ENCODE data around the gene OSBPL1A. TPM values are rescaled to one million over a fixed set of nuclear protein-coding genes. Genes with fewer than 3 reads are reported as not detected.
"Not testable (repeated sequence)": the region's sequence is repeated elsewhere in the genome, so short reads cannot be mapped to it uniquely, and the experiment has no call there.

Gene OSBPL1A
- total RNA-seq, 1 experiment from 2014 or later = 37.4 TPM

DNA sequence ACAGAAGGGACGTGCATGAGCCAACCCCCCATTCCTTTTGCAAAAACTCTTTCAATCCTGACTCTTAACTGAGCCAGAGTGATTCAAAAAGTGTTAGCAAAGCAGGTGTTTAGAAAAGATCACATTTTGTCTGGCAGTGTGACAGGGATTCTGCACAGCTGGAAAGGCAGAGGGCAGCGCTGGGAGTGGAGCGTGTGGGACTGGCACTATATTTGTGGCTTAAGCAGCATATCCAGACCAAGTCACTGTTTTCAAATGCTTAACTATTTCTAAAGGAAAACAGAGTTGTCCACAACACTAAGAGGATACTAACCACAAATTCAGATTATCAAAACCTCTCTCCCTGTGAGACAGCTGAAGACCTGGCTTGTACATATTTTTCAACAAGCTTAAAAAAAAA is 239.8 kb downstream of the OSBPL1A start:
- TF ChIP-seq EZH2 (IDR thresholded peaks at IDR 0.05; ENCODE audit: low read depth) = no peak
- TF ChIP-seq, protein P1, sequence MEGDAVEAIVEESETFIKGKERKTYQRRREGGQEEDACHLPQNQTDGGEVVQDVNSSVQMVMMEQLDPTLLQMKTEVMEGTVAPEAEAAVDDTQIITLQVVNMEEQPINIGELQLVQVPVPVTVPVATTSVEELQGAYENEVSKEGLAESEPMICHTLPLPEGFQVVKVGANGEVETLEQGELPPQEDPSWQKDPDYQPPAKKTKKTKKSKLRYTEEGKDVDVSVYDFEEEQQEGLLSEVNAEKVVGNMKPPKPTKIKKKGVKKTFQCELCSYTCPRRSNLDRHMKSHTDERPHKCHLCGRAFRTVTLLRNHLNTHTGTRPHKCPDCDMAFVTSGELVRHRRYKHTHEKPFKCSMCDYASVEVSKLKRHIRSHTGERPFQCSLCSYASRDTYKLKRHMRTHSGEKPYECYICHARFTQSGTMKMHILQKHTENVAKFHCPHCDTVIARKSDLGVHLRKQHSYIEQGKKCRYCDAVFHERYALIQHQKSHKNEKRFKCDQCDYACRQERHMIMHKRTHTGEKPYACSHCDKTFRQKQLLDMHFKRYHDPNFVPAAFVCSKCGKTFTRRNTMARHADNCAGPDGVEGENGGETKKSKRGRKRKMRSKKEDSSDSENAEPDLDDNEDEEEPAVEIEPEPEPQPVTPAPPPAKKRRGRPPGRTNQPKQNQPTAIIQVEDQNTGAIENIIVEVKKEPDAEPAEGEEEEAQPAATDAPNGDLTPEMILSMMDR (conservative IDR thresholded peaks at IDR 0.05) = no peak
- no peak overlapping the region for H3K4me3 ChIP-seq
- no peak overlapping the region for H3K4me2 ChIP-seq
- H3K9me3 ChIP-seq (ENCODE audit: insufficient read depth, low read depth) = no peaks in the 10 kb centered on the region
- peaks cover 14% of the 10 kb centered on the region for H3K4me1 ChIP-seq (replicated peaks; ENCODE audit: insufficient read depth)
- no peaks in the 10 kb centered on the region for H3K9me2 ChIP-seq (ENCODE audit: insufficient read depth)
- H3K79me2 ChIP-seq (ENCODE audit: low read depth) = no peaks in the 10 kb centered on the region
- H3K27ac ChIP-seq = no peak overlapping the region
- H3K36me3 ChIP-seq (ENCODE audit: low read depth) = no peaks in the 10 kb centered on the region
- BruUV-seq (replicated peaks) = no TSS peak
- CTCF ChIA-PET = no interaction called here
- POLR2A ChIA-PET (ENCODE audit: unreplicated experiment) = no interaction called here
- 0 out of 2 replicates have a peak, but pooled peaks cover 4% of the 10 kb centered on the region for H3F3A ChIP-seq (ENCODE audit: insufficient read depth, low read depth)
- H3K27me3 ChIP-seq (ENCODE audit: insufficient read depth, low read depth) = no peaks in the 10 kb centered on the region
- H2AFZ ChIP-seq = no peak overlapping the region
- DNase-seq = no peak
- no peaks in the 10 kb centered on the region for H4K20me1 ChIP-seq (ENCODE audit: insufficient read depth)
- intact Hi-C loops (cut with micrococcal nuclease; ENCODE audit: unreplicated experiment) = no loop called here

DNA sequence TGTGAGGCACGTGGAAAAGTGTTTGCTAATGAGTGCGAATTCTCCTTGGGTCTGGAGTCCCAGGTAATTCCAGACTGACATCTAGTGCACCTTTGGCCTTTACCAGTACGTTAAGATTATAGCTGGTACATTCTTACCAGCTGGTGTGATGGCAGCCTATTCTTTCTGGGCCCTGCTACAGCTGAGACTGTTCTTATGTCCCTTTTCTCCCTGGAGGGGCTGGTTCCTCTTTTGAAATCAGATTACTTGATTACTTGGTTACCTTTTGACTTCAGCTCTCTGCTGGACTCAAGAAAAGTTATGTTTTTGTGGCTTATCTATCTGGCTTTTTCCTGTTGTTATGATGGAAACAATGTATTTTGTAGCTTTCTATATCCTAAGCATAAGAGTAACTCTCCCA is 244.2 kb downstream of the OSBPL1A start:
- ChIA-PET POLR2A (ENCODE audit: unreplicated experiment) (no interaction called here), CTCF (no interaction called here)
- TF ChIP-seq, protein P1 (conservative IDR thresholded peaks at IDR 0.05) = no peak
- TF ChIP-seq EZH2 (IDR thresholded peaks at IDR 0.05; ENCODE audit: low read depth) = no peak
- H2AFZ ChIP-seq = no peak overlapping the region
- H3K36me3 ChIP-seq (ENCODE audit: low read depth) = no peaks in the 10 kb centered on the region
- BruUV-seq (replicated peaks) = no TSS peak
- no peak overlapping the region for H3K27ac ChIP-seq
- no peaks in the 10 kb centered on the region for H4K20me1 ChIP-seq (ENCODE audit: insufficient read depth)
- H3K4me1 ChIP-seq (replicated peaks; ENCODE audit: insufficient read depth) = no peaks in the 10 kb centered on the region
- no peak for DNase-seq
- no peaks in the 10 kb centered on the region for H3K9me3 ChIP-seq (ENCODE audit: insufficient read depth, low read depth)
- no peaks in the 10 kb centered on the region for H3K9me2 ChIP-seq (ENCODE audit: insufficient read depth)
- no peaks in the 10 kb centered on the region for H3K79me2 ChIP-seq (ENCODE audit: low read depth)
- no peaks in the 10 kb centered on the region for H3K27me3 ChIP-seq (ENCODE audit: insufficient read depth, low read depth)
- no peak overlapping the region for H3K4me2 ChIP-seq
- H3K4me3 ChIP-seq = no peak overlapping the region
- no peaks in the 10 kb centered on the region for H3F3A ChIP-seq (ENCODE audit: insufficient read depth, low read depth)
- intact Hi-C loops (cut with micrococcal nuclease; ENCODE audit: unreplicated experiment) = no loop called here

DNA sequence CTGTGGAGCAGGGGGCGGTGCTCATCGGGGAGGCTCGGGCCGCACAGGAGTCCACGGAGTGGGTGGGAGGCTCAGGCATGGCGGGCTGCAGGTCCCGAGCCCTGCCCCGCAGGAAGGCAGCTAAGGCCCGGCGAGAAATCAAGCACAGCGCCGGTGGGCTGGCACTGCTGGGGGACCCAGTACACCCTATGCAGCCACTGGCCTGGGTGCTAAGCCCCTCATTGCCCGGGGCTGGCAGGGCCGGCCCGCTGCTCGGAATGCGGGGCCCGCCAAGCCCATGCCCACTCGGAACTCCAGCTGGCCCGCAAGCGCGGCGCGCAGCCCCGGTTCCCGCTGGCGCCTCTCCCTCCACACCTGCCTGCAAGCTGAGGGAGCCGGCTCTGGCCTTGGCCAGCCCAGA is 248.0 kb downstream of the OSBPL1A start:
- H3K9me2 ChIP-seq (ENCODE audit: insufficient read depth); H3K79me2 ChIP-seq (ENCODE audit: low read depth); H3K4me3 ChIP-seq; H3F3A ChIP-seq (ENCODE audit: insufficient read depth, low read depth); intact Hi-C loops (cut with micrococcal nuclease; ENCODE audit: unreplicated experiment); H3K9me3 ChIP-seq (ENCODE audit: insufficient read depth, low read depth); H3K27me3 ChIP-seq (ENCODE audit: insufficient read depth, low read depth); DNase-seq; H3K4me1 ChIP-seq (replicated peaks; ENCODE audit: insufficient read depth); H4K20me1 ChIP-seq (ENCODE audit: insufficient read depth); H3K36me3 ChIP-seq (ENCODE audit: low read depth); H2AFZ ChIP-seq; H3K4me2 ChIP-seq; BruUV-seq (replicated peaks); H3K27ac ChIP-seq; CTCF ChIA-PET: not testable (repeated sequence)
- POLR2A ChIA-PET (ENCODE audit: unreplicated experiment) = interaction anchor here (0.5 kb wide), 1 partner anchor 11 kb away, joined by 3 read pairs; the partner anchor contains the start of gene CABYR

DNA sequence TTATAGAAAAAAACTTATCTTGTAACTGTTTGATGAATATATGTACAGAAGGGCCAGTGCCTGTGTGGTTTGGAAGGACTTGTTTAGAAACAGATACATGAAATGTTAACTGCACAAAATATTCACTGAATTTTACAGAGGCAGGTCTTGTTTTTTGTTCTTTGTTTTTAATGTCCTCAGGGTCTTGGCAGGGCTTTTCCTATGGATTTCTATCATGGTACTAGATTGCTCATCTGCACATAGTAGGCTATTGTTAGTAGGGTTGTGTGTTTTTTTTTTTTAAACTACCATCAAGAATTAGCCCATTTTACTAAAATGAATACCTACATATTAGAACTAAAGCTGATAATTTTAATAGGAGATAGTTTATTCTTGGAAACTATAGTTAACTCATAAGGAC is 255.2 kb downstream of the OSBPL1A start:
- peaks cover 12% of the 10 kb centered on the region for H3K4me1 ChIP-seq (replicated peaks; ENCODE audit: insufficient read depth)
- no peaks in the 10 kb centered on the region for H3K9me2 ChIP-seq (ENCODE audit: insufficient read depth)
- TF ChIP-seq, protein P1 (conservative IDR thresholded peaks at IDR 0.05) = no peak
- no peak for TF ChIP-seq EZH2 (IDR thresholded peaks at IDR 0.05; ENCODE audit: low read depth)
- CTCF ChIA-PET = no interaction called here
- H3K4me2 ChIP-seq = no peak overlapping the region
- no peaks in the 10 kb centered on the region for H4K20me1 ChIP-seq (ENCODE audit: insufficient read depth)
- H2AFZ ChIP-seq = no peak overlapping the region
- no peaks in the 10 kb centered on the region for H3K36me3 ChIP-seq (ENCODE audit: low read depth)
- peaks cover 14% of the 10 kb centered on the region for H3F3A ChIP-seq (ENCODE audit: insufficient read depth, low read depth)
- intact Hi-C loops (cut with micrococcal nuclease; ENCODE audit: unreplicated experiment) = no loop called here
- H3K27ac ChIP-seq = no peak overlapping the region
- H3K4me3 ChIP-seq = no peak overlapping the region
- H3K9me3 ChIP-seq (ENCODE audit: insufficient read depth, low read depth) = no peaks in the 10 kb centered on the region
- no TSS peak for BruUV-seq (replicated peaks)
- POLR2A ChIA-PET (ENCODE audit: unreplicated experiment) = no interaction called here
- DNase-seq = no peak
- H3K27me3 ChIP-seq (ENCODE audit: insufficient read depth, low read depth) = no peaks in the 10 kb centered on the region
- H3K79me2 ChIP-seq (ENCODE audit: low read depth) = no peaks in the 10 kb centered on the region

All from PC-9 (cell line).